T-helper 1 cell treated with Interleukin-12 subunit alpha and Interleukin-12 subunit beta and Interleukin-4 antibody, amounts not matched to agents 30 ng/mL and 1 ng/mL, for 36 hours (primary cell): ENCODE measurements around the gene ZNF497. TPM values are rescaled to one million over a fixed set of nuclear protein-coding genes. Genes with fewer than 3 reads are reported as not detected.
"Not testable (repeated sequence)": the region's sequence is repeated elsewhere in the genome, so short reads cannot be mapped to it uniquely, and the experiment has no call there.

Experiments used
- intact Hi-C: fragments of 100-400 bp; cut with micrococcal nuclease; formaldehyde crosslinking; loops from one replicate; pipeline ENCODE4 v1.15.1; 2024
- total RNA-seq: library from RNA; stranded (reverse); gene quantifications from 2 replicates; pipeline ENCODE4 v1.2.3, GENCODE V29; 2022

ZNF497 gene
- total RNA-seq, 1 donor from 2014 or later: 0.64 TPM

DNA sequence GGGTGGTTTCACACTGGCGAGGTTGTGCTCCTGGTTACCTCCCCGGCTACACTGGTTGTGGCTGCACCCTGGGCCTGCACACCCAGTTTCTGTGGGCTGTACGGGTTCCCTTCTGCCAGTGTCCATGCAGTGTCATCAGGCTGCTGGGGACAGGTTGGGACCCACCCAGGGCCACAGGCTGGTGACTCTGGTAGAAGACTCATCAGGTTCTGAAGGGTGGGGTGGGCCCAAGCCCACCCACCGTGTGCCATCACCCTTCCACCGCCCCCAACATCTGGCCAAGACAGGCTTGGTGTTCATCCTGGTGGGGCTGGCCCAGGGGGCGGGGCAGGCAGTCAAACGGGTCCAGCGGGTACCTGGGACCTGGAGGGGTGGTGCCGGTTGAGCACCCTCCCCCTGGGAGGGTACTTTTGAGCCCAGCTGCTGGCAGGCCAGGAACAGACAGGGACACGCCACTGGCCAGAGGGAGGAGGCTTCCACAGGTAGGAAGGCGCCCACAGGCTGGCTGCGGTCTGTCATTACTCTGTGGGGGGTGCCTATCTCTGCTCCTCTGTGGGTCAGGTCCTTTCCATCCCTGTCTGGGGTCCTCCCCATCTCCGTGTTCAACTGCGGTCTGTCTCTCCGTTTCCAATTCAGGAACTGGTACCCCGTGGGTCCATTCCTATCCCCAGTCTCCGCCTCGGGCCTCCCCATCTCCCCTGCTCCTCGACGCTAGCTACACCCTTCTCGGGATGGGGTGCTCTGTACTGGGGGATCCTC lies 32.8 kb upstream of the ZNF497 start, which contains the start of gene RNF225:
Gene RNF225, plus strand, starts transcription at position 437 of the 759 bp plus-strand sequence. CDS start 434 bp downstream, outside the sequence.
- intact Hi-C loops: no loop called here

DNA sequence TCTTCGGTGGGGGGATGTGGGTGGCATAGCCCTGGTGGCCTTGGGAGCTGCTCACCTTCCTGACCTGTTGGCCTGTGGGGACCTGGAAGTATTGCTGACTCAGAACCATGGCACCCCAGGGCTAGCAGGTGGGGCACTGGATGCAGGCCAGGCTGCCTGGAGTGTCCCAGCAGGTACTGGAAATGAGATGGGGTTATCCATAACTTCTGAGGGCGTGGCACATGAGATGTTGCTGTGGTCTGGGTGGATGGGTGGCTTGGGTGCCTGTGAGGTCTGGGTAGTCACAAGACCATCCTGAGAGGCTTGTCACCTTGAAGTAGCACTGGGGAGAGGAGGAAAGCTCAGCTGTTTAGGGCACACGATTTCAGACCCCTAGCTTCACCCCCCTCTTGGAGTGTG lies 32.3 kb upstream of the ZNF497 start:
- intact Hi-C loops: no loop called here

DNA sequence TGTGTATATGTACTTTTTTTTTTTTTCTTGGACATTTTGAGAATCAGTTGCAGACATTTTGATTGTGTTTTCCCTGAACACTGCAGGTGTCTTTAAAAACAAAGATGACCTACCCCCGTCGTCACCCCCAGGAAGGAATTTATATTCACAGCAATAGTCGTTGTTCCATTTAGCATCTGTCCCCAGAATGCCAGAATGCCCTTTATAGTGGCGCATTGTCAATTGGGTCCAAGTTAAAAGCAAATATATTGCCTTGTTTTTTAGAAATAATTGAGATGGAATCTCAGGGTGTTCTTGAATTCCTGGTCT lies 31.1 kb upstream of the ZNF497 start:
- intact Hi-C loops: no loop called here

DNA sequence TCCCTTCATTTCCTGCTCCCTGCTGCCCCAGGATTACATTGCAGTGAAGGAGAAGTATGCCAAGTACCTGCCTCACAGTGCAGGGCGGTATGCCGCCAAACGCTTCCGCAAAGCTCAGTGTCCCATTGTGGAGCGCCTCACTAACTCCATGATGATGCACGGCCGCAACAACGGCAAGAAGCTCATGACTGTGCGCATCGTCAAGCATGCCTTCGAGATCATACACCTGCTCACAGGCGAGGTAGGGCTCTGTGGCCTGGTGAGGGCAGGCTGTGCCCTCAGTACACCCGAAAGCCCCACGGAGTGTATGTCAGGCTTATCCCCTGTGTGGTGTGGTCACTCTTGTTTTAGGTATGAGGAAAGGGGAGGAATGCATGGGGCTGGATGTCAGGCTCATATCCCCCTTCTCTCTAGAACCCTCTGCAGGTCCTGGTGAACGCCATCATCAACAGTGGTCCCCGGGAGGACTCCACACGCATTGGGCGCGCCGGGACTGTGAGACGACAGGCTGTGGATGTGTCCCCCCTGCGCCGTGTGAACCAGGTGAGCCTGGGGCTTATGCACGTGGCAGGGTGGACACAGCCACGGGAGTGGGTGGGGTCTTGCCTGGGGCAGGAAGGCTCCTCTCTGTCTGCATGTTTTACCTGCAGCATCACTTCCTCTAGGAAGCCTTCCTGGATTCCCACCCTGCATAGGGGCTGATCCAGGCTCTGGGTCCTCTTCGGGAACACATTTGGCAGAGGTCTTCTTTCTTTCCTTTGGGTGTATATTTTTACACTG lies 30.6 kb upstream of the ZNF497 start:
- intact Hi-C loops: no loop called here

DNA sequence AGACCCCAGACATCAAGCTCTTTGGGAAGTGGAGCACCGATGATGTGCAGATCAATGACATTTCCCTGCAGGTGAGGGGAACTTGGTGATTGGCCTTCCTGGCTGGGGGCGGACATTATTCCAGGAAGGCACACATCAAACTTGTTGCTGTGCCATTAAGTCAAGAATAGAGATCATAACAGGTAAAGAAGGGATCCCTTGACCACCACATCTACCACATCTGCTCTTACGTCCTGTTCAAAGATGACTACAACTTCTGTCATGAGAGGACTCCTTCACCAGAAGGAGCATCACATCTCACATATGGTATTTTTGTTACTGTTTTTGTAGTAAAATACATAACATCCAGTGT lies 25.6 kb upstream of the ZNF497 start:
- intact Hi-C loops: loop anchor here (10.0 kb wide), 1 partner anchor 573 kb away; the partner anchor contains the start of gene ZNF552

DNA sequence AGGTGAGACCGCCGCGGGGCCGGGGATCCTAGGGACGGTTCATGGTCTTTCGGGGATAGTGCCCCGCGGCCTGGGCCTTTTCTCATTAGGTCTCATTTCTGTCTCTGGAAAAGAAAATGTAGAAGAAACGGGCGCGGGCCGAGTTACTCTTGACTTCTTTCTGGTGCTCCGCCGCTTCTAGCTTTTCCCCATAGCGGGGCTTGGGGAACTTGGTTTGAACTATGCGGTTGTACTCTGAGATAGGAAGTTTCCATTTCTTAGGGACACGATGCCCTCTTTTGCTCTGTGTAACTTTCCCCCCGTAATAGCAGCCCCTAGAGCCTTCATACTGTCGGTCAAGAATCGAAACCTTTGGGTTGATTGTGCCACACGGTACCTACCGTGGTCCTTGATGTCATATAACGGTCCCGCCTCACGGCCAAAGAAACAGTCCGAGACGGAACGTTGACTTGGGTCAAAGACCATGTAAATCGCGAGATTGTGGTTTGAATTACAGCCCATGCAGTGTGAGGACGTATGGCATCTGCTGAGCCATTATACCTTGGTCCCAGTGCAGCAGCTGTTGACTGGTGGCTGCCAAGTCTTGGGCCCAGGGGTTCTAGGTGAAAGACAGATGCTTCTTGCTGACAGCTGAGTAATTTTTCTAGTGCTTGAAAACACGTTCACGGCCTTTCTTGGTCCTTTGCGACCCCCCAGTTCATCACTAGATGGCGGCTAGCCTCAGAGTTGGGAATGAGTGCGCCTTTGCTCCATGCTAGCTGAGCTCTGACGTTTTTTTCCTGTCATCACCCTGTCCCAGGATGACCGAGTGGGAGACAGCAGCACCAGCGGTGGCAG lies 25.0 kb upstream of the ZNF497 start:
- intact Hi-C loops: loop anchor here (1.0 to 10.0 kb wide), 17 partner anchors 14 to 1024 kb away; partner anchors contain the start of genes ERVK3-1, TRAPPC2B, TRIM28 and ZBTB45

DNA sequence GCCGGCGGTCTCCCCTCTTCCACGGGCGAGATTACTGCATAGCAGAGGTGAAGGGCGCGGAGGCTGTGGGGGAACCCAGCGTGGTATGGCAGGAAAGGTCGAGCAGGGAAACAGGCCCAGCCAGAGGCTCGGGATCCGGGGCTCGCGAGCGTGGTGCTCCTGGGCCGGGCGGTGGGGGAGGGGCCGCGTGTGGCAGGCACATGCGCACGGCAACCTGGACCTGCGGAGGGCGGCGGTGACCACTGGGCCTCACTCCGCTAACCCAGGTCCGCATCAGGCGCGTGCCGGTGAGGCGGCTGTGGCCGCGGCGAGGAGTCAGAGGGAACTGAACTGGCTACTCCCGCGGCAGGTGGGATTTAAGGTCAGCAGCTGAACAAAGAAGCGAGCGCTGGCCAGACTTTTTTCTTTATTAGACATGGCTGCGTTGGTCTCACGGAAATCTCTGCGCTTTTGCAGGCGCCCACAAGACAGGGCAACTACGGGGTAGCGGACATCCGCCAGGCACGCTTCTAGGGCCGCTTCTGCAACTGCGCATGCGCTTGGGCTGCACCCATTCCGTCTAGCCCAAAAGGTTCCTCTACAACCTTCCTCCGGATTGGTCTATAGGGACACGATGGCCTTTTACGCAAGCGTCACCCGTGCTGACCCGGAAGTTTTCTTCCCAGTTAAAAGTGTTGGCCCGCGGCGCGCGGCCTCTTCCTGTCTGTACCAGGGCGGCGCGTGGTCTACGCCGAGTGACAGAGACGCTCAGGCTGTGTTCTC lies 24.2 kb upstream of the ZNF497 start, which contains the start of gene RPS5:
Gene RPS5, plus strand, starts transcription at position 694 of the 762 bp plus-strand sequence. CDS start 869 bp downstream, outside the sequence.
- intact Hi-C loops: loop anchor here (1.0 to 10.0 kb wide), 17 partner anchors 15 to 1023 kb away; partner anchors contain the start of genes ERVK3-1, TRAPPC2B, TRIM28 and ZBTB45

DNA sequence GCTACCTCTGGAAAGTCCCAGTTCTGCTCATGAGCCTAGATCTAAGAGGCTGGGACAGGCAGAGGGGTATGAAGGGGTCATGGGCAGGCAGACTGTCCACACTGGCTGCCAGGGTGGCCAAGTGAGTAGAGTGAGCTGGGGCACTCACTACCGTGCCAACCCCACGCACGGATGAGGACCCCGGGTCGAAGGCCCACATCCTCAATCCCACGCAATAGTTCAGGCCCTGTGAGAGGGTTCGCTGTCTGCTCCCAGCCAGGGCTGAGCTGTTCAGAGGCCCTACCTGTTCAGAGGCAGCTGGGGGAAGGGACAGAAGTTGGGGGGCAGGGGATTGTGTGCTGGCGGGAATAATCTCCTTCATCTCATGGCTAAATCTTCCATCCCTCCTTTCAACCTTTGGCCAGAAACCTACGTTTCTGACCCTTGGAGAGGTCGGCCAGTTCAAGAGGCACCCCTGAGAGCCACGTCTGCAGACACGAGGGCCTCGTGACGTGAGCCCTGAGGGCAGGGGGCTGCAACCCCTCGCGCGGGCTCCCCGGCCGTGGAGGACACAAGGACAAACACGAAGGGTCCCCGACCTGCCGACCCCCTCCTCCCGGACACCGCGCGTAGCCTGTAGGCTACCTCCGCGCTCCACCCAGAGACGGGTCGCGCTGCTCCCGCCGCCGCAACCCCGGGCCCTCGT lies 23.5 kb upstream of the ZNF497 start:
- intact Hi-C loops: loop anchor here (2.0 to 10.0 kb wide), 2 partner anchors 203 to 571 kb away; partner anchors contain the start of genes ZNF274 and ZNF552

DNA sequence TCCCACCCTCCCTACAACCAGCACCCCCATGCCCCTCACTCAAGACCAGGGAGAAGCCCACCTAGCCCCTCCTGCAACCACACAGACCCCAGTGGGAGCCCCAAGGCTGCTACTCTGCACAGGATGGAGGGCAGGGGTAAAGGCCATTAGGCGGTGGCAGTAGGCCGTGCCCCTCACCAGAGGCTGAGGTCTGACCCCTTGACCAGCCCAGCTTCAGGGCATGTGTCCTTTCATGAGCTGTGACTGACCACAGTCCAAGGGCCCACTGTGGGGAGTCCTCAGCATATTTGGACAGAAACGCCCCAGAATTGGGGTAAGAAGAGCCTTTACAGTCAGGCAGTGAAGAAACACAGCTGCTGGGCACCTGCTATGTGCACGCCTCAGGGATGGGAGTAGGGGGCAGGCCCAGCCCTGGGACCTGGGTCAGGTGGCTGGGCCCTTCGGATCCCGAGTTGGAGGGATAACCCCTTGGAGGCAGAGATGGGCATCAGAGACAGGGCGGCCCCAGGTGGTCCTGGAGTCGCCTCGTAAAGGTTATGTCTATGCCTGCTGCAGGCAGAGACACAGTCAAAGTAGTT lies 22.9 kb upstream of the ZNF497 start:
- intact Hi-C loops: loop anchor here (10.0 kb wide), 1 partner anchor 571 kb away; the partner anchor contains the start of gene ZNF552

DNA sequence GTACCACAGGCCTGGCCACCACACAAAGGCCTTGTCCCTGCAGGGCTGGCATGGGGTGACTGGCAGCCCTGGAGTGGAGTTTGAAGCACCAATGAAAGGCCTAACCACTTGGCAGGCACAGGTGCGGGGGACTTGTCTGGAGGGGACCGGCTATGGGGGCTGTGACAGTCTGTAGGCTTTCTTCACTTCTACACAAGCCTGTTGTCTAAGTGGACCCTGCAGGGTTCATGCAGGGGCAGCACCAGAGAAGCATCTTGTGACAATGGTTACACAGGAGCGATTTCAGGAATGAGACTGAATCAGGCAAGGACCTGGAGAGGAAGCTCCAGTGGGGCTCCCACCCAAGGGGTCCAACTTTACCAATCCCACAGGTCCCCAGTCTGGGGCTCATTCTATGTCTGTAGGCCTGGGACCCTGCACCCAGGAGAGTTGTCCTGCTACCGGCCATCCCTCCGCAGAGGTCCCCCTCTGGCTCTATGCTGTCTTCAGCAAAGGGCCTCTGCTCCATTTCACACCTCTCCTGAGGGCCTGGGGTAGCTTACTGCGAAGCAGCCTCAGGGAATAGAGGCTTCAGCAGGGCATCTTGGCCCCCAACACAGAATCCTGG lies 20.5 kb upstream of the ZNF497 start:
- intact Hi-C loops: loop anchor here (10.0 kb wide), 1 partner anchor 568 kb away; the partner anchor contains the start of gene ZNF552

DNA sequence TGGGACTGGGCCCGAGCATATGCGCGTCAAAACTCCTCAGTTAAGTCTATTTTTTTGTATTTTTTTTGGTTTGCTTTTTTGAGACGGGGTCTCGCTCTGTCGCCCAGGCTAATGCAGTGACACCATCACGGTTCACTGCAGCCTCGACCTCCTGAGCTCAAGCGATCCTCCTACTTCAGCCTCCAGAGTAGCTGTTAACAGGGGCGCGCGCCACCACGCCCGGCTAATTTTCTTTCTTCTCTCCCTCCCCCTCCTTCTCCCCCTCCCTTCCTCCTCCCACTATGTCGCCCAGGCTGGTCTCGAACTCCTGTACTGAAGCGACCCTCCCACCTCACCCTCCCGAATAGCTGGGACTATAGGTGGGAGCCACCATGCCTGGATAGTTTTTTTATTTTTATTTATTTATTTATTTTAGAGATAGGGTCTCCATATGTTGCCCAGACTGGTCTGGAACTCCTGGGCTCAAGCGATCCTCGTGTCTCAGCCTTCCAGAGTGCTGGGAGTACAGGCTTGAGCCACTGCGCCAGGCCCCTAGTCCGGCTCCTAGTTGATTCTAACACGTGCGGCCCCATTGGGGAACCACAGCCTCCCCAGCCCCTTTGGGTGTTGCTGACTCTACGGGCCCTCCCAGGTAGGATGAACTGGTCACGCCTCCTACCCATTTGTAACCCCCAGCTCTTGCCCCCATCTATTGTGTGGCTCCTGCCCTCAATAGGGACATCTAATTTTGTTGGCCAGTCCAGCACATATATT lies 19.1 kb upstream of the ZNF497 start:
- intact Hi-C loops: loop anchor here (1.0 to 10.0 kb wide), 18 partner anchors 19 to 1019 kb away; partner anchors contain the start of genes CHMP2A, ERVK3-1, MZF1 and TRAPPC2B

DNA sequence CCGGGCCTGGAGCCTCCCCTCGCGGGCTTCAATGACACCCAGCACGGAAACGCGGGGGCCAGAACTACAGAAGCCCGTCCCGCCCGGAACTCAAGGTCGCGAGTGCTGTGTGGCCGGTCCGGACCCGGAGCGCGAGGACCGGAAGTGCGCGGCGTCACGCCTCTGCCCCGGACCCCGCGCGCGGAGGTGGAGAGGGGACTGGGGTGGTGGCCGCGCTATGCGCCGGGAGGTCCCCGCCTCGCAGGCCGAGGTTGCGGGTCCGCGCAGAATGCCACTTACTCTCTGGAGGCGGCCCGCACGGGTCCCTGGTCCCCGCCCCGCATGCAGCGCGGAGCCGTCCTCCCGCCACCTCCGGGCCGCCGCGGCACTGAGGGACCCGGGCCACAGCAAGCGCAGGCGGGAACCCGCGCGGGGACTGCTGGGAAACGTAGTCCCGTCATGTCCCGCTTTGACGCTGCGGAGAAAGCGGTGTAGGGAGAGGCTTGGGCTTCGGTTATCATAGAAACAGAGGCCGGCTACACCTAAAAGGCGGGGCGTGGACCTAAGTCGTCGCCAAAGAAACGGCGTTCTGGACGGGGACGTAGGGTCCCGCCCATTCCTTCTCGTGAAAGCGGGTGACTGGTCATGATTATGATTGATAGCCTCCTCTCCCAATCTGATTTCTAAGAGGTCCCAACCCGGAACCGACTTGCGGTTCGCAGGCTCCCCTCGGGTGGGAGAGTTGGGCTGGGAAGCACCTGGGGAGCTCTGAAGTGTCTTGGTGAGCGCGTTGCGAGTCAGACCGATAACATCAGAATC lies 18.3 kb upstream of the ZNF497 start, which contains the start of gene ZNF837:
Gene ZNF837, minus strand, starts transcription at position 369 of the 798 bp plus-strand sequence. CDS start 11,698 bp downstream, outside the sequence.
- intact Hi-C loops: loop anchor here (1.0 to 10.0 kb wide), 18 partner anchors 19 to 1018 kb away; partner anchors contain the start of genes CHMP2A, ERVK3-1, MZF1 and TRAPPC2B

DNA sequence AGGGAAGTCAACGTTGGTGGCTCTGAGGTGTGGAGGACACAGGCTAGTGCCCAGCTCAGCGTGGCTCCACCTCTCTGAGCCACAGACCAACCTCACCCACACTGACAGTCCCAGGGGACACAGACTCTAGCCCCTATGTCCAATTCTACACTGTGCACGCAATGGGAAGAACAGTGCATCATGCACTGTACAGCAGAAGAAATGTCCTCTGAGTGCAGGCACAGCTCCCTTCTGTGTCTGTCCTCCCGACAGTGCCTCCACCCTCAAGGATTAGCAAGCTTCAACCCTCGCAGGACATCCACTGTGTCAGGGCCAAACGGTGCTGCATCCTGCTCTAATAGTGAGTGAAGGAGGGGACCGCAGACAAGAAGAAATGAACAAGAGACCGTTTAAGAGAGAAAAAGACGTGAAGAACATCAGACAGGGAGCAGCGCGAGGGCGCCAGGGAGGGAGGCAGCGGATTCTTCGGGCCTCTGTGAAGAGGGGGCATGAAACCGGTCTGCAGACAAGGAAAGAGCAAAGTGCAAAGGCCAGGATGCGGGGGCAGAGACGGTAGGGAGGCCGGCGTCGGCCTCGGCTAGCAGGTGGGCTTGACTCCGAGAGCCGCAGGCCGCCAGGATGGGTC lies 17.6 kb upstream of the ZNF497 start:
- intact Hi-C loops: loop anchor here (2.0 to 10.0 kb wide), 2 partner anchors 565 to 1017 kb away; partner anchors contain the start of genes TRAPPC2B, ZNF547 and ZNF552

DNA sequence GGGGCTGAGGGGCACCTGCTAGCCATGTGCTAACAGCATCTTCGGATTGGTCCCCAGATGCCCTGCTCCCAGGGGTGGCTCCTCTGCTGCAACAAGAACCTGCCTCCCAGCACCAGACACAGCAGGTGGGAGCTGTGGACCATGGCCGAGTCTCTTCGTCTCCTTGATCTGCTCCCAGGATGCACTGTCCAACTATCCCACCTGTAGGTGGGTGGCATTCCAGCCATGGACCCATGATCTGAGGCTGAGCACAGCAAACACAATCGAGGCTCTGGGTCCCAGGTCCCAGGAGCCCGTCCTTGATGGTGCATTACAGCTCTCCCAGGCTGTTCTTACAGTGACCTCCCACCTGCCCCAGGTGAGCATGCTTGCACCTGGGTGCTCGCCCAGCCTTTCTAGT lies 16.7 kb upstream of the ZNF497 start:
- intact Hi-C loops: no loop called here

DNA sequence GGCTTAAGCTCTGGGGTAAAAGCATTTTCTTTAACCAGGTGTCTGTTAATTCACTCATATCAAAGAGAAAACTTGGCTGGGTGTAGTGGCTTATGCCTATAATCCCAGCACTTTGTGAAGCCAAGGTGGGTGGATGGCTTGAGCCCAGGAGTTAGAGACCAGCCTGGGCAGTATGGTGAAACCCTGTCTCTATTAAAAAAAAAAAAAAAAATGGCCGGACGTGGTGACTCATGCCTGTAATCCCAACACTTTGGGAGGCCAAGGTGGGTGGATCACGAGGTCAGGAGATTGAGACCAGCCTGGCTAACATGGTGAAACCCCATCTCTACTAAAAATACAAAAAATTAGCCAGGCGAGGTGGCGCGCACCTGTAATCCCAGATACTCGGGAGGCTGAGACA lies 14.2 kb upstream of the ZNF497 start:
- intact Hi-C loops: not testable (repeated sequence)

DNA sequence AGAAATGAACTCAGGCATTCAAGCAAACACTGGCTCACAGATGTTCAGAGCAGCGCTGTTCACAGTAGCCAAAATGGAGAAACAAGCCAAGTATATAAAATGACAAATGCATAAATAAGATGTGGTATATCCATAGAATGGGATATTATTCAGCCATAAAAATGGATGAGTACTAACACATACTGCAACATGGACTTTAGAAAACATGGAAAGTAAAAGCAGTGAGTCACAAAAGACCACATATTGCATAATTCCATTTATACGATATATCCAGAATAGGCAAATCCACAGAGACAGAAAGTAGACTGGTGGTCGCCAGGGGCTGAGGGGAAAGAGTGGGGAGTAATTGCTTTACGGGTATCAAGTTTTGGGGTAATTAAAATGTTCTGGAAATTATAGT lies 11.6 kb upstream of the ZNF497 start:
- intact Hi-C loops: no loop called here
